ENCODE measurements around the gene TCN2. TPM values are rescaled to one million over a fixed set of nuclear protein-coding genes. Genes with fewer than 3 reads are reported as not detected.
A peak's percentile ranks its signal among the peaks of the same experiment; 100 is the strongest.

The TCN2 gene
- total RNA-seq, 2 experiments from 2014 or later: 3.8 TPM; not detected in 1

DNA sequence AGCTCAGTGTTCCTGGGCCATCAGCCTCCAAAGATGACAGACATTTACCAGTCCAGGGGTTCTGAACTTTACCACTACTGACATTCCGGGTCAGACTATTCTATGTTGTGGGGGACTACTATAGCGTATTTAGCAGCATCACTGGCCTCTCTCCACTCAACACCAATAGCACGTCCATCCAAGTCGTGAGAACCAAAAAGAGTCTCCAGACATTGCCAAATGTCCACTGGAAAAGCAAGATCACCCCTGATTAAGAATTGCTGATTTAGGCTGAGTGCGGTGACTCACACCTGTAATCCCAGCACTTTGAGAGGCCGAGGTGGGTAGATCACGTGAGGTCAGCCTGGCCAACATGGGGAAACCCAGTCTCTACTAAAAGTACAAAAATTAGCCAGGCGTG is 20.6 kb upstream of the TCN2 start:
- no peak for TF ChIP-seq EZH2phosphoT487 (IDR thresholded peaks at IDR 0.05; ENCODE audit: borderline replicate concordance, low read depth, low read length)
- TF ChIP-seq, protein P1, sequence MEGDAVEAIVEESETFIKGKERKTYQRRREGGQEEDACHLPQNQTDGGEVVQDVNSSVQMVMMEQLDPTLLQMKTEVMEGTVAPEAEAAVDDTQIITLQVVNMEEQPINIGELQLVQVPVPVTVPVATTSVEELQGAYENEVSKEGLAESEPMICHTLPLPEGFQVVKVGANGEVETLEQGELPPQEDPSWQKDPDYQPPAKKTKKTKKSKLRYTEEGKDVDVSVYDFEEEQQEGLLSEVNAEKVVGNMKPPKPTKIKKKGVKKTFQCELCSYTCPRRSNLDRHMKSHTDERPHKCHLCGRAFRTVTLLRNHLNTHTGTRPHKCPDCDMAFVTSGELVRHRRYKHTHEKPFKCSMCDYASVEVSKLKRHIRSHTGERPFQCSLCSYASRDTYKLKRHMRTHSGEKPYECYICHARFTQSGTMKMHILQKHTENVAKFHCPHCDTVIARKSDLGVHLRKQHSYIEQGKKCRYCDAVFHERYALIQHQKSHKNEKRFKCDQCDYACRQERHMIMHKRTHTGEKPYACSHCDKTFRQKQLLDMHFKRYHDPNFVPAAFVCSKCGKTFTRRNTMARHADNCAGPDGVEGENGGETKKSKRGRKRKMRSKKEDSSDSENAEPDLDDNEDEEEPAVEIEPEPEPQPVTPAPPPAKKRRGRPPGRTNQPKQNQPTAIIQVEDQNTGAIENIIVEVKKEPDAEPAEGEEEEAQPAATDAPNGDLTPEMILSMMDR (conservative IDR thresholded peaks at IDR 0.05; ENCODE audit: low read length): no peak
- Histone ChIP-seq H3K79me2 (ENCODE audit: insufficient read depth, low read depth, low read length) (peaks cover 21% of the 10 kb centered on the region), H3K9me2 (ENCODE audit: insufficient read depth, low read length) (no peaks in the 10 kb centered on the region), H3K4me2 (ENCODE audit: low read length) (no peak overlapping the region), H3K4me1 (ENCODE audit: insufficient read depth, low read length, poor library complexity, severe bottlenecking) (peaks cover 11% of the 10 kb centered on the region), H3K4me3 (ENCODE audit: low read depth, low read length, poor library complexity, severe bottlenecking) (no peak overlapping the region), H4K20me1 (ENCODE audit: insufficient read depth, low read length) (peaks cover 17% of the 10 kb centered on the region; the same call in 1 of the 2 replicates), H3K36me3 (ENCODE audit: insufficient read depth, low read length) (peaks cover 80% of the 10 kb centered on the region), H2AFZ (ENCODE audit: low read length) (no peak overlapping the region), H3K9me3 (ENCODE audit: low read length) (no peaks in the 10 kb centered on the region), H3K27ac (ENCODE audit: low read depth, low read length, poor library complexity, severe bottlenecking) (no peak overlapping the region)
- POLR2A ChIA-PET: interaction anchor here (0.7 kb wide), 1 partner anchor 106 kb away, joined by 3 read pairs; no protein-coding TSS in a partner anchor
- CTCF ChIA-PET (ENCODE audit: unreplicated experiment): no interaction called here
- BruUV-seq (replicated peaks): no TSS peak
- intact Hi-C loops (cut with micrococcal nuclease; ENCODE audit: unreplicated experiment): no loop called here
- DNase-seq (ENCODE audit: low spot score): no peak

DNA sequence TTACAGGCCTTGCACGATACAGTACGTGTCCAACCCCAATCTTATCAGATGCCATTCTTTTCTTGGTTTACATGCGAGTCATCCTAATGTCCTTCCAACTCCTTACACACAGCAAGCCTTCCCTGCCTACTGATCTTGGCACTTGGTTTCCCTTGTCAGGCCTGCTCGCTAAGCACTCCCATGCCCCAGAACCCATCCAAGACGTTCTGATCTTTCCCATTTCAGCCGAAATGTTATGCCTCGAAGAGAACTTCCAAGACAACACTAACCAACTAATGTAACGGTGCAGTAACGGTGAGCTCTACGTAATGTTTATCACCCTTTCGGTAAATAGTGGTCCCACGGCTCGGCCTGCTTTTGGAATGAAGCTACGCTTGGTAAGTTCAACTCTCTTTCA is 15.8 kb upstream of the TCN2 start:
- ChIA-PET POLR2A (interaction anchor here (0.6 to 1.6 kb wide), 3 partner anchors 10 to 357 kb away, joined by 3 to 5 read pairs (median 3); no protein-coding TSS in a partner anchor), CTCF (ENCODE audit: unreplicated experiment) (no interaction called here)
- Histone ChIP-seq H3K9me2 (ENCODE audit: insufficient read depth, low read length) (no peaks in the 10 kb centered on the region), H3K9me3 (ENCODE audit: low read length) (no peaks in the 10 kb centered on the region), H3K4me2 (ENCODE audit: low read length) (peak overlapping the region; percentile 84), H3K36me3 (ENCODE audit: insufficient read depth, low read length) (peaks cover 34% of the 10 kb centered on the region), H2AFZ (ENCODE audit: low read length) (peak overlapping the region; percentile 11; the same call in 1 of the 2 replicates), H3K27ac (ENCODE audit: low read depth, low read length, poor library complexity, severe bottlenecking) (peak overlapping the region; percentile 49), H3K4me3 (ENCODE audit: low read depth, low read length, poor library complexity, severe bottlenecking) (peak overlapping the region; percentile 95), H3K79me2 (ENCODE audit: insufficient read depth, low read depth, low read length) (peaks cover 23% of the 10 kb centered on the region), H3K4me1 (ENCODE audit: insufficient read depth, low read length, poor library complexity, severe bottlenecking) (peaks cover 11% of the 10 kb centered on the region), H4K20me1 (ENCODE audit: insufficient read depth, low read length) (peaks cover 17% of the 10 kb centered on the region; the same call in 1 of the 2 replicates)
- TF ChIP-seq EZH2phosphoT487 (IDR thresholded peaks at IDR 0.05; ENCODE audit: borderline replicate concordance, low read depth, low read length): no peak
- TF ChIP-seq, protein P1 (conservative IDR thresholded peaks at IDR 0.05; ENCODE audit: low read length): no peak
- no TSS peak for BruUV-seq (replicated peaks)
- no peak for DNase-seq (ENCODE audit: low spot score)
- intact Hi-C loops (cut with micrococcal nuclease; ENCODE audit: unreplicated experiment): loop anchor here (5.0 kb wide), 1 partner anchor 491 kb away; the partner anchor contains the start of gene SMTN
